ENCODE results near the gene THAP12.

- no peak for TF ChIP-seq FOXA1 (IDR thresholded peaks at IDR 0.05)
- no peak for TF ChIP-seq ELF4 (IDR thresholded peaks at IDR 0.05)
- no peak for TF ChIP-seq ARNT (IDR thresholded peaks at IDR 0.05)
- no peak for TF ChIP-seq CTBP1 (IDR thresholded peaks at IDR 0.05; ENCODE audit: borderline replicate concordance)
- TF ChIP-seq FOXK2 (IDR thresholded peaks at IDR 0.05) = no peak
- TF ChIP-seq SUZ12 (IDR thresholded peaks at IDR 0.05) = no peak
- no peak for TF ChIP-seq SP1 (IDR thresholded peaks at IDR 0.05)
- TF ChIP-seq FOXM1 (IDR thresholded peaks at IDR 0.05; ENCODE audit: borderline replicate concordance) = no peak
- no peak for TF ChIP-seq HDGF (IDR thresholded peaks at IDR 0.05; ENCODE audit: borderline replicate concordance)
- no peak for TF ChIP-seq ZNF384 (IDR thresholded peaks at IDR 0.05)
- TF ChIP-seq BHLHE40 (IDR thresholded peaks at IDR 0.05; ENCODE audit: borderline replicate concordance) = no peak
- TF ChIP-seq L3MBTL2 (conservative IDR thresholded peaks at IDR 0.05) = no peak
These were observed 16.5 kb upstream of the THAP12 start for GRCh38 chr11:76397383-76397782.
